ENCODE measurements around the gene TFDP1.

TFDP1 gene

DNA sequence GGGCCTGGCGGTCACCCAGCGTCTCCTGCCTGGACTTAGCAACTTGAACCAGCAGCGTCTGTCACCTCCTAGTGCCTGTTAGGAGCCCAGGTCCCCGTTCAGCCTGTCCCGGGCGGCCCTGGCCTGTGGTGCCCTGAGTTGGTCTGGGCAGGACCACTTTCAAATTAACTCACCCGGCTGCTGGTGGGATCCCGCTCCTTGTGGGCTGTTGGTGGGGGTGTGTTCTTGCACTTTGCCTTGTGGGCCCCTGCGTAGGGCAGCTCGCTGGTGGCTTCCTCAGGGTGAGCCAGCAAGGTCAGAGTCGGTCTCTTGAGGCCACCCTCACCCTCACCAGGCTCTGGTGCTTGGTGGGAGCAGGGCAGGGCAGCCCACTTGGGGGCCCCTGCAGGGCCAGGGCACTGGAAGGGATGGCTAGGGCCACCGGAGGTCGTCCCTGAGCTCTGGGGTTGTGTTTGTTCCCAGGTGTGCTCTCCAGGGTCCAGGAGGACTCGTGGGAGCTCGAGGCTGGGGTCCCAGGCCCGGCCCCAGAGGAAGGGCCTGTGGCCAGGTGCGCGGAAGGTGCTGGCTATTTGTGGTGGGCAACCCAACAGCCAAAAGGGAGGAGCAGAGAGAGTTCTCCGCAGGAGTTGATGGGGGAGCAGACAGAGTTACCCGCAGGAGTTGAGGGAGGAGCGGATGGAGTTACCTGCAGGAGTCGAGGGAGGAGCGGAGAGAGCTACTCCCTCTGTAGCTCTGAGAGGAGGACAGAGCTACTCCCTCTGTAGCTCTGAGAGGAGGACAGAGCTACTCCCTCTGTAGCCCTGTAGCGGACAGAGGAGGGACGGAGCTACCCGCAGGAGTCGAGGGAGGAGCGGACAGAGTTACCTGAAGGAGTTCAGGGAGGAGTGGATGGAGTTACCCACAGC, 16.9 kb downstream of the TFDP1 start:
- no peak for DNase-seq

DNA sequence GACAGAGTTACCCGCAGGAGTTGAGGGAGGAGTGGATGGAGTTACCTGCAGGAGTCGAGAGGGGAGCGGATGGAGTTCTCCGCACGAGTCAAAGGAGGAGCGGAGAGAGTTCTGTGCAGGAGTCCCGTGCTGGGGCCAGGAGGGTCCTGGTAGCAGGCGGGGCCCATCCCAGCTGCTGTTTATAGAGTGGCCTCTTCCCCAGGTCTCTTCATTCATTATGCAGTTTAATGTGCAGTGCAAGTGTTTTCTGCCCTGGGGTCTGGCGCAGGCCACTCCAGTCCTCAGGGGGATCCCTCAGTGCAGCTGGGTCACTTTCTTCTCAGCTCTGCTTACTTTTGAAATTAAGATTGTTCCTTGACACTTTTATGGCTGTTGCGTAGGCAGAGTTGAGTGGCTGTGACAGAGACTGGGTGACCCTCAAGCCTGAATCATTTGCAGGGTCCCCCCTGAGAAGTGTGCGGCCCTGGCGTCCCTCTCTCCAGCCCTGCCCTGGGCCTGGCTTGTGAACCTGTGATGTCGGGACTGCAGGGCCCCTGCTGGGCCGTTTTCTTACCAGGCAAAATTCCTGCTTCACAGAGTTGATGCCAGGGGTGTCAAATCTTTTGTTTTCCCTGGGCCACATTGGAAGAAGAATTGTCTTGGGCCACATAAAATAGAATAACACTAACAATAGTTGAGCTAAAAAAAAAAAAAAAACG, 17.9 kb downstream of the TFDP1 start:
- no peak for DNase-seq

DNA sequence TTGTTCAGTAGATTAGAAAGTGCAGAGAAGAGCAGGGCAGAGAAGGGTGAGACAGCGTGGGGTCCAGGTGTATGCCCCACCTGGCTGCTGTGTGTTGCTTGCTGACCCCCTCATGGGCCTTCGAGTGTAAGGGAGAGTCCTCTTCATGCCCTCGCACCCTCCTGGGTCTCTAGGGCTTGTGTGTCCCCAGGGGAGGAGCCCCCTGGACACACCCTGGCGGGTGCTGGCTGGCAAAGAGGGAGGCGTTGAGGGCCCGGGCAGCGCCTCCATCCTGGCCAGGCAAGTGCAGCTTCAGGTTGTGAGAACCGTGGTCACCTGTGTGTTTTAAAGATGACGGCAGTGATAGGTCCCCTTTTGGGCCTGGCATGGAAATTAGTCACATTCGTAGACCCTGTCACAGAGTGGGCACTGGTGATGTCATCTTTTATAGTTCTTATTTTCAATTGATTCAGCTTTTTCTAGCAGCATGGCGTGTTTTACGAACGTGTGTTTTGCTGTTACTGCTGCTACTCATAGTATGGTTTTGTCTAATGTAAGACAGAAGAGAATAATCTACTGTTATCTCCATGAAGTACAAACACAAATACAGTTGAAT, 18.7 kb downstream of the TFDP1 start:
- no peak for DNase-seq

GRCh38 chr13:113604186-113604585, 19.6 kb downstream of the TFDP1 start:
- DNase-seq, result no peak

DNA sequence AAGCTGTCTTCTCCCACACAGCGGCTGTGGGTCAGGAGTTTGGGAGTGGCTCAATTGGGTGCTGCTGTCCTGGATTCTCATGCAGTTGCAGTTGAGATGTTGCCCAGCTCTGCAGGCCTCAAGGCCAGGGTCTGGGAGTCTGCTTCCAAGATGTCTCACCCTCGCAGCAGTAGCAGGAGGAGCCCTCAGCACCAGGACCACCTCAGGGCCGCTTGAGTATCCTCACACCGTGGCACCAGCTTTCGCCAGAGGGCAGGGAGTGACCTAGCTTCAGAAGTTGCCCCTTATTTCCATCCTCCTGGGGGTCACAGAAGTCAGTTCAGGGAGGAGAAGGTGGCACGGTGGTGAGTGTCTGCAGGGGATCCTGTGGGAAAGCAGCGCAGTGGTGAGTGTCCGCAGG, 20.9 kb downstream of the TFDP1 start:
- DNase-seq, result no peak

DNA sequence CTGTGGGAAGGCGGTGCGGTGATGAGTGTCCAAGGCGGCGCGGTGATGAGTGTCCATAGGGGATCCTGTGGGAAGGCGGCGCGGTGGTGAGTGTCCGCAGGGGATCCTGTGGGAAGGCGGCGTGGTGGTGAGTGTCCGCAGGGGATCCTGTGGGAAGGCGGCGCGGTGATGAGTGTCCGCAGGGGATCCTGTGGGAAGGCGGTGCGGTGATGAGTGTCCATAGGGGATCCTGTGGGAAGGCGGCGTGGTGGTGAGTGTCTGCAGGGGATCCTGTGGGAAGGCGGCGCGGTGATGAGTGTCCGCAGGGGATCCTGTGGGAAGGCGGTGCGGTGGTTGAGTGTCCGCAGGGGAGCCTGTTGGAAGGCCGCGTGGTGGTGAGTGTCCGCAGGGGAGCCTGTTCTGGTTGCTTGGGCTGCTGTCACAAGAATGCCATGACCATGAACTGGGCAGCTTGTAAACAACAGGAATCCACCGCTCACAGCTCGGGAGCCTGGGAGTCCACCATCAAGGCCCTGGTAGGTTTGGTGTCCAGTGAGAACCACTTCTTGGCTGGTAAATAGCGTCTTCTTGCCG, 21.4 kb downstream of the TFDP1 start:
- no peak for DNase-seq

- DNase-seq, result no peak
Observed at GRCh38 chr13:113607056-113607888, 22.7 kb downstream of the TFDP1 start.

- no peak for DNase-seq
Observed at GRCh38 chr13:113607889-113608635, 23.5 kb downstream of the TFDP1 start.

GRCh38 chr13:113608967-113609533, 24.5 kb downstream of the TFDP1 start:
- DNase-seq, result no peak

- DNase-seq, result no peak
Observed at GRCh38 chr13:113609616-113610015, 25.1 kb downstream of the TFDP1 start.

- DNase-seq, result no peak
Observed at GRCh38 chr13:113610266-113610665, 25.7 kb downstream of the TFDP1 start.

DNA sequence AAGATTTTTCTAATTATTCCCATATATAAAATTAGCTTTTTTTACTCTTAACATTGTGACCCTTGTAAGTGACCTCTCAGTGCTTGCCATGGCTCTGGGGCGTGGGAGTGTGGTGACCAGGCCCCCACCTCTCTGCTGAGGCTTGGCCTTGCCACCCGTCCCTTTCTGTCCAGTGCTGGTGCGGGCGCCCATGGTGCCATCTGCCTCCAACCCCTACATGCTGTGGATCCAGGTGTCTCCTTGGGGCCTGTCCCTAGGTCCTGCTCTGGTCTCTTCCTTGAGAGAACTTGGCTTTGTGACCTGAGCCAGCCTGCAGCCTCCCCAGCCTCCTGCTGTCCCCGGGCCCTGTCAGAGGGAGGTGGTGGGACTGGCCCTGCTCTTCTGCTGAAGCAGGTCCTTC, 27.4 kb downstream of the TFDP1 start:
- DNase-seq, result no peak

DNA sequence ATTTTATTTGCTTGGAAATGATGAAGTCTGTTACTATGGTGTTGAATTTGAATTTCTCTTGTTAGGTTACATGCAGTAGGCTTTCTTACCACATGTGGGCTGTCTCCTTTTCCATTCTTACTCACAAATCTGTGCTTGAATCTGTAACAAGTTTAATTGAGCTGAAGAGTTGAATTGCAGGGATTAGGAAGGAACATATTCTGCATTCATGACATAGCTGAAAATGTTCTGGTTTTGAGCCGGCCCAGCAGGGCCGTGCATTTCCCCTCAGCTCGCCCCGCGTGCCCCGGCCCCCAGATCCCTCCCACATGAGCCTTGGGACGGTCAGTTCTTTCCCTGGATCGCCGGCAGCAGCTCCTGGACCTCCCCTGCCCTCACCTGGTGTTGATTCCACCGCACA, 28.1 kb downstream of the TFDP1 start:
- no peak for DNase-seq

DNA sequence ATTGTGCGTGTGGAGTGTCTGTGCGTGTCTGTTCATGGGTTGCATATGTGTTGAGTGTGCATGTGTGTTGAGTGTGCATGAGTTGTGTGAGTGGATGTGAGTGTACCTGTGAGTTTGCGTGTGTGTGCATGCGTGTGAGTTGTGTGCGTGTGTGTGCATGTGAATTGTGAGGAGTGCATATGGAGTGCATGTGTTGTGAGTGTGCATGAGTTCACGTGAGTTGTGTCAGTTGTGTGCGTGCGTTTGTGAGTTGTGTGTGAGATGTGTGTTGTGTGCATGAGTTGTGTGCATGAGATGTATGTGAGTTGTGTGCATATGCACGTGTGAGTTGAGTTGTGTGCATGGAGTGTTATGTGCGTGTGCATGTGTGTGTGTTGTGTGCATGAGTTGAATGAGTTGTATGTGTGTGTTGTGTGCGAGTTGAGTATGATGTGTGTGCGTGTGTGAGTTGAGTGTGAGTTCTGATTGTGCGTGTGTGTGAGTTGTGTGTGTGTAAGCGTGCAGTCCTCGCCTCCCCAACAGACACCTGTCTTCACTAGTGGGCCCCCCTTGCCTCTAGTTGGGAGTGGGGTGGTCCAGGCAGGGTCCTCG, 29.3 kb downstream of the TFDP1 start:
- DNase-seq, result no peak

DNA sequence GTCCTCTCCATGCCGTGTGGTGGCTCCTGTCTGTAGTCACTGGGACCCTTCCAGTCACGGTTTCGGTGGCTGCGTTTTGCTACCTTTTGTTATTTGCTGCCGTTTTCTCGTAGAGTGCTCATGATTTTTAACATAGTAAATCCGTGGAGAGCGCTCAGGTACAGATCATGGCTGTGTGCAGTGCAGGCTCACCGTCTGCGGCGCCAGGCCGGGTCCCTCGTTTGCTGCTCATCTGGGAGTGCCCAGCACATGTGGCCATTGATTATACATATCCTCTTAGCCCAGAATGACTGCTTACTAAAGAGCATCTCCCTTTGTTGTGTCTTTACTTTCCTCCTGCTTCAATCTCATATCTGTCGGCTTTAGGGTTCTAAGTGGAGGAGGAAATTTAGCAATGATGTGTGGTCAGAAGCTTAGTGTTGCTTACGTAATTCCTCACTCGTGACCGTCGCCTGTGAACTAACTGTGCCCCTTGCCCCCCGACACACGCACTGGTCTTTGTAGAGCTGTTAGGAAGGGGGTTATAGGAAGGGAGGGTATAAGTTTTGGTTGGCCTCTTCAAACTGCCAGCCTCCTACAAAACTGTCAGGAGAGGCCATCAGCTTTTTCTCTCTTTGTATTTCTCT, 31.8 kb downstream of the TFDP1 start:
- no peak for DNase-seq

DNA sequence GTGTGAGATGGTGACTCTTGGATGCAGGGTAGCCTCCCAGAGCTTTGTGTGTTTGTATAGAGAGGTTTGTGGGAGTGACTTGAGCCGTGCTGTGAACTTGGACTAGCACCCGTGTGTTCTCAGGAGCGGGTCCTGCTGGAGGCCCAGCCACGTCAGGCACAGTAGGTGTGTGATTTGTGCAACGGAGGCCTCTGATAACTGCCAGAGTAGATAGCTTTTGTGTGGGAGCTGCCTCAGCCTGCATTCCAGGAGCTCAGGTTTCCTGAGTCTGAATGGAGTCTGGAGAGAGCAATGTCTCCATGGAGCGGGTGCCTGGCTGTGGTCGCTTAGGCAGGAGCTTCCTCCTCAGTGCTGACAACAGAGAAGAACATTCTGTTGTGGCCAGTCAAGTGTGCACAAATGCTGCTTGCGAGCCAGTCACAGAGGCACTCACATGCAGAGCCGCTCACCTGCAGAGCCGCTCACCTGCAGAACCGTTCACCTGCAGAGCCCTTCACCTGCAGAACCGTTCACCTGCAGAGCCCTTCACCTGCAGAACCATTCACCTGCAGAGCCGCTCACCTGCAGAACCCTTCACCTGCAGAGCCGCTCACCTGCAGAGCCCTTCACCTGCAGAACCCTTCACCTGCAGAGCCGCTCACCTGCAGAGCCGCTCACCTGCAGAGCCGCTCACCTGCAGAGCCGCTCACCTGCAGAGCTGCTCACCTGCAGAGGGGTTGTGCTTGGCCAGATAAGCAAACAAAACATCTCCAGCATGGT, 32.6 kb downstream of the TFDP1 start:
- no peak for DNase-seq

- no peak for DNase-seq
Observed at GRCh38 chr13:113617961-113618360, 33.4 kb downstream of the TFDP1 start.

DNA sequence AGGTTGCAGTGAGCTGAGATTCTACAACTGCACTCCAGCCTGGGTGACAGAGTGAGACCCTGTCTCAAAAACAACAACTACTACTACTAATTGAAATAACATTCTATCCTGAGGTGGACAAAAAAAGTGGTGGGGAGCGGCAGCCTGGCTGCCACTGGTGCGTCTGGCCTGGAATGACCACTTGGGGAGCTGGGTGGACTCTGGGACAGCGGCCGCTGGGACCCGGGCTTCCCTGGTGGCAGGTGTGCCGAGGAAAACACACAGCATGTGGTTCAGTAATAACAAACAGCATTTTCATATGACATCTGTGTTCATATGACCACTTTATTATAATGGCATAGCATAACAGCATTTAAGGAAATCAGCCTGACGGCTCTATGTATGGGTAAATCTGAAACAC, 33.9 kb downstream of the TFDP1 start:
- no peak for DNase-seq

DNA sequence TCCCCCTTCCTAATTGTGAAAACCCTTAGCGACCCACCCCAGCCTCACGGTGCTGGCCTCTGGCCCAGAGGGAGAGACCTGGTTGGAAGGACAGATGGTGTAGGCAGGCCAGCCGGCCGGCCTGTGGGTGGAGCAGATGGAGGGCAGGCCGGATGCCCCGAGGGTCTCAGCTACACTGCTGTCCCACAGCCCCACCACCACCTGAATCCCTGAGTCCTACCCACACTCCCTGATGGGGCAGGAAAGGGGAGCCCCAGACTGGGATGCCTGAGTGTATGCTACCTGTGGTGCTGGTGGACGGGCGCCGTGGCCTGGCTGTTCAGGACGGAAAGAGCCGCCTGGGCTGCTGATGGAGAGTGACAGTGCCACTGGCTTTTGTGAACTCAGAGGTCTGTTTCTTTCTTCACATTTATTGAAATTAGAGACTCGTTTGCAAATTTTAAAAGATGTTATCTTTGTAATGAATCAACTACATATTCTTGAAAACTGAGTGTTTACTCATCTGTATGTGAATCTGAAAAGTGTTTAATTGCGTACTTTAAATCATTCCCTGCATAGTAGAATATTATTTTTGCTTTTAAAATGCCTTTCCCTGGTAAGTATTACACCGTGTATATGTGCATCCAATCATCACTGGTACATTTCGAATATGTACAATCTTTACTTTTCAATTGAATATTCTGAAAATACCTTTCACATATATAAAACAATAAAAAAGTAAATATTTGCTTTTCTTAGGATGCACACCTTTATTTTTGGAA, 35.7 kb downstream of the TFDP1 start:
- DNase-seq, result no peak

Measured in NCI-H2171 (cell line).